ENCODE measurements around the gene STAU1. TPM values are rescaled to one million over a fixed set of nuclear protein-coding genes. Genes with fewer than 3 reads are reported as not detected.

Gene STAU1, protein sequence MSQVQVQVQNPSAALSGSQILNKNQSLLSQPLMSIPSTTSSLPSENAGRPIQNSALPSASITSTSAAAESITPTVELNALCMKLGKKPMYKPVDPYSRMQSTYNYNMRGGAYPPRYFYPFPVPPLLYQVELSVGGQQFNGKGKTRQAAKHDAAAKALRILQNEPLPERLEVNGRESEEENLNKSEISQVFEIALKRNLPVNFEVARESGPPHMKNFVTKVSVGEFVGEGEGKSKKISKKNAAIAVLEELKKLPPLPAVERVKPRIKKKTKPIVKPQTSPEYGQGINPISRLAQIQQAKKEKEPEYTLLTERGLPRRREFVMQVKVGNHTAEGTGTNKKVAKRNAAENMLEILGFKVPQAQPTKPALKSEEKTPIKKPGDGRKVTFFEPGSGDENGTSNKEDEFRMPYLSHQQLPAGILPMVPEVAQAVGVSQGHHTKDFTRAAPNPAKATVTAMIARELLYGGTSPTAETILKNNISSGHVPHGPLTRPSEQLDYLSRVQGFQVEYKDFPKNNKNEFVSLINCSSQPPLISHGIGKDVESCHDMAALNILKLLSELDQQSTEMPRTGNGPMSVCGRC
- total RNA-seq = 10 to 100 TPM; 67.1 to 99.8 (median 75.0) TPM

DNA sequence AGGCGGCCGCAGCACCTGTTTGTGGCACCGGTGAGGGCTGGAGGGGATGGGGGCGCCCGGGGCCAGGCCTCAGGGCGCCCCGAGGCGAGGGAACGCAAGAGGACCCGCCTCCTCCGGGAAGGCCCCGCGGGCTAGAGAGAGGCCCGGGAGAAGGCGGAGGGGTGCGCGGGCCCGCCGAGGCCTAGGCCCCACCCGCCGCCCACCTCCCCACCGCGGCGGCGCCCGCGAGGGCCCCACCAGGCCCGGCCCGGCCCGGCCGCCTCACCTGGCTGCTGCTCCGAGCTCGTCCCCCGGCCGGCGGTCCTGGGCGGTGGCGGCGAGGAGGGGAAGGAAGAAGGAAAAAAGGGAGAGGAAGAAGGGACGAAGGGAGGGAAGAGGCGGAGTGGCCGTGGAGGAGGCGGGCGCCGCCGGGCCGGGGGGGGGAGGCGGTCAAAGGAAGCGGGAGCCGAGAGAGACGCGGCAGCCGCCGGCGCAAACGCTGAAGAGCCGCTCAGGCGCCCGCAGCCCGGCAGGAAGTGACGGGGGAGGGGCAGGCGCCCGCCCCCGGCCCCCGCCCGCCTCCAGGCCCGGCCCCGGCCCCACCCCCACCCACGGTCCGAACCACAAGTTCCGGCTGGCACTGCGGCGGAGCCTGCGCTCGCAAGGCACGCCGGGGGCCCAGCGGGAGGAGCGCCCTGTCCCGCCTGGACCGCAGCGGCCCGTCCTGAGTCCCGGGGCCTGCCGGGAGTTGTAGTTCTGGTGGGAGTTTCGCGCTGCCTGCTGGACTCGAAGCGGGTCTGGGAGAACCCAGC, at the start of gene STAU1:
Gene STAU1, minus strand, starts transcription at position 484 of the 791 bp plus-strand sequence. CDS start 22,133 bp downstream, outside the sequence.
- DNase-seq (ENCODE audit: low spot score) (peak; percentile 75), ATAC-seq (ENCODE audit: low FRiP score) (peak; percentile 96)
- TF ChIP-seq, protein P1, sequence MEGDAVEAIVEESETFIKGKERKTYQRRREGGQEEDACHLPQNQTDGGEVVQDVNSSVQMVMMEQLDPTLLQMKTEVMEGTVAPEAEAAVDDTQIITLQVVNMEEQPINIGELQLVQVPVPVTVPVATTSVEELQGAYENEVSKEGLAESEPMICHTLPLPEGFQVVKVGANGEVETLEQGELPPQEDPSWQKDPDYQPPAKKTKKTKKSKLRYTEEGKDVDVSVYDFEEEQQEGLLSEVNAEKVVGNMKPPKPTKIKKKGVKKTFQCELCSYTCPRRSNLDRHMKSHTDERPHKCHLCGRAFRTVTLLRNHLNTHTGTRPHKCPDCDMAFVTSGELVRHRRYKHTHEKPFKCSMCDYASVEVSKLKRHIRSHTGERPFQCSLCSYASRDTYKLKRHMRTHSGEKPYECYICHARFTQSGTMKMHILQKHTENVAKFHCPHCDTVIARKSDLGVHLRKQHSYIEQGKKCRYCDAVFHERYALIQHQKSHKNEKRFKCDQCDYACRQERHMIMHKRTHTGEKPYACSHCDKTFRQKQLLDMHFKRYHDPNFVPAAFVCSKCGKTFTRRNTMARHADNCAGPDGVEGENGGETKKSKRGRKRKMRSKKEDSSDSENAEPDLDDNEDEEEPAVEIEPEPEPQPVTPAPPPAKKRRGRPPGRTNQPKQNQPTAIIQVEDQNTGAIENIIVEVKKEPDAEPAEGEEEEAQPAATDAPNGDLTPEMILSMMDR (IDR thresholded peaks at IDR 0.05) = no peak

DNA sequence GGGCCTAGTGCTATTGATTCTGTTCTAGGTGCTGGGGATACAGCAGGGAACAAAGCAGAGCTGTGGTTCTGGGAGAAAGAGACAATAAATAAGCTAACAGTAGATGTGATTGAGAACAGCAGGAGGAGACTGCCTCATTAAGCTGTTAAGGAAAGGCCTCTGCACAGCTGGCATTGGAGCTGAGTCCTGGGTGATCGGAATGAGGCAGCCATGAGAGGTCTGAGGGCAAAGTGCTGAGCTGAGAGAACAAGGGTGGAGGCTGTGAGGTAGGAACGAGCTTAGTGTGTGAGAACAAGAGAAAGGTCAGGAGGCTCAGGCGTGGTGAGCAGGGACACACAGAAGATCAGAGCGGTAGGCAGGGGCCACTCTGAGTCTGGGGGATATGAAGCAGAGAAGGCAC, 49.4 kb upstream of the STAU1 start:
- DNase-seq (ENCODE audit: low spot score) (no peak), ATAC-seq (ENCODE audit: low FRiP score) (no peak)
- TF ChIP-seq, protein P1 (IDR thresholded peaks at IDR 0.05) = no peak

DNA sequence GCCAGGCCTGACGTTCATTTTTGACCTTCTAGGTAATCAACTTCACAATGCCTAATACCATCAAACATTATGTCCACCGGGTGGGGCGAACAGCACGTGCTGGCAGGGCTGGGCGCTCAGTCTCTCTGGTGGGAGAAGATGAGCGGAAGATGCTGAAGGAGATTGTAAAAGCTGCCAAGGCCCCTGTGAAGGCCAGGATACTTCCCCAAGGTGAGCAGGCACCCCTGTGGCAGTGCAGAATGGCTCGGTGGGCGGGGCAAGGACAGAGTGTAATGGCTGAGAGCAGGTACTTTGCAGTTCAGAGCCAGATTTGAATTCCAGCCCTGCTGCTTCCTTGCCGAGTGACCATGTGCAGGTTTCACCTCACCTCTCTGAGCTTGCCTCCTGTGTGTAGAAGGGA, 48.2 kb upstream of the STAU1 start:
- ATAC-seq (ENCODE audit: low FRiP score) (no peak), DNase-seq (ENCODE audit: low spot score) (no peak)
- TF ChIP-seq, protein P1 (IDR thresholded peaks at IDR 0.05) = no peak

DNA sequence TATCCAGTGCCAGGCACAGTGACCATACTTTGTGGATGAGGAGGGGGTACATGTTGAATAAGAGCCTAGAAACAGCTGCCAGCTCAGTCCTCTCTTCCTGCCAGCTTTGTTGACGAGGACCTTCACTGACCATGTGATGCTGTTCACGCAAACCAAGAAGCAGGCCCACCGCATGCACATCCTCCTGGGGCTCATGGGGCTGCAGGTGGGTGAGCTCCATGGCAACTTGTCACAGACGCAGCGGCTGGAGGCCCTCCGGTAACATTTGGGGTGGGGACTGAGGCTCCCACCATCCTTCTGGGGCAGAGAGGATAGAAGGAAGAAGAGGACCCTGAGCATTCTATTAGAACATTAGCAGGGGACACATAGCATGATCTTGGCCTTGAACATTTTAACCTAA, 46.7 kb upstream of the STAU1 start:
- ATAC-seq (ENCODE audit: low FRiP score) (no peak), DNase-seq (ENCODE audit: low spot score) (no peak)
- TF ChIP-seq, protein P1 (IDR thresholded peaks at IDR 0.05) = no peak

DNA sequence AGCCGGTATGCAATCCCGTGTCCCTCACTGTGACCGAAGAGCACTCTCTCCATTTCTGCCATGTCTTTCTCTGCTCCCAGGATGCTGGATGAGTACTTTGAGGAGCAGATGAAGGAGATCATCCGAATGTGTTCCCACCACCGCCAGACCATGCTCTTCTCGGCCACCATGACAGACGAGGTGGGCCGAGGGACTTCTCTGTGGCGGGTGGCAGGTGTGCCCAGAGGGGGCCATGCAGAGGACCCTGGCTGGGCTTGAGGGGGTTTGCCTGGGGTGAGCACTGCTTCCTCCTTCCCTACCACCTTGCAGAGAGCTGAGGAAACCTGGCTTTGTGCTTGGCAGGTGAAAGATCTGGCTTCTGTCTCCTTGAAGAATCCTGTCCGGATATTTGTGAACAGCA, 45.1 kb upstream of the STAU1 start:
- TF ChIP-seq, protein P1 (IDR thresholded peaks at IDR 0.05) = no peak
- no peak for ATAC-seq (ENCODE audit: low FRiP score)
- no peak for DNase-seq (ENCODE audit: low spot score)

DNA sequence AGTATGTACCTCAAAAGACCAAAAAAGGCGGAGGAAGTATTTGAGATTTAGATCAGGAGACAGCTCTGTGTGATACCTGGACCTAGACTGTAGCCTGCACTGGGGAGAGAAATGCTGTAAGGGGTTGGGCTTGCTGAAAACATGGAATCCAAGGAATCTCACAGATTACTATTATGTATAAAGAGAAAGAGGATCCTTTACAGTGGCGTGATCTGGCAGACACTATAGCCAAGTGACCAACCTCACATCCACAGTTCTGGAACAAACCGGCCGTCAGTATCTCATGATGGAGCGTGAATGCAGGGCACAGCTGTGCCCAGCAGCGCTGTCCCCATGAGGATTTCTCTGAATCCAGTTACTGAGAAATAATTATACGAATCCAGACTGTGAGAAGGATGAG, 43.3 kb upstream of the STAU1 start:
- no peak for DNase-seq (ENCODE audit: low spot score)
- TF ChIP-seq, protein P1 (IDR thresholded peaks at IDR 0.05) = no peak
- ATAC-seq (ENCODE audit: low FRiP score) = no peak
